ENCODE measurements around the gene SPNS1.
"Not testable (repeated sequence)": the region's sequence is repeated elsewhere in the genome, so short reads cannot be mapped to it uniquely, and the experiment has no call there.

Gene SPNS1

DNA sequence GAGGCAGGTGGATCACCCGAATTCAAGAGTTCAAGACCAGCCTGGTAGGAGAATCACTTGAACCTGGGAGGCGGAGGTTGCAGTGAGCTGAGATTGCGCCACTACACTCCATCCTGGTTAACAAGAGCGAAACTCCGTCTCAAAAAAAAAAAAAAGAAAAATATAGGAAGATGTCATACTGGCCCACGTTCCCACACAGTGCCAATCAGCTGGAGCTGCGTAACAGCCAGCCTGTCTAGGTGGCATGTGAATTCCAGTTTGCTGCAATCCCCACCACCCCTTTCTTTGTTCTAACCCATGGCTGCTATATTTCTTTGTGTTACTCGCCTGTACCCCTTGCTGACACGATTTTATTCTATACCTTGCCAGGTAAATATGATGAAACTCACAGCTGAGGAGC, 16.4 kb upstream of the SPNS1 start:
- no peak for DNase-seq (ENCODE audit: low read depth in 3 of 3)

DNA sequence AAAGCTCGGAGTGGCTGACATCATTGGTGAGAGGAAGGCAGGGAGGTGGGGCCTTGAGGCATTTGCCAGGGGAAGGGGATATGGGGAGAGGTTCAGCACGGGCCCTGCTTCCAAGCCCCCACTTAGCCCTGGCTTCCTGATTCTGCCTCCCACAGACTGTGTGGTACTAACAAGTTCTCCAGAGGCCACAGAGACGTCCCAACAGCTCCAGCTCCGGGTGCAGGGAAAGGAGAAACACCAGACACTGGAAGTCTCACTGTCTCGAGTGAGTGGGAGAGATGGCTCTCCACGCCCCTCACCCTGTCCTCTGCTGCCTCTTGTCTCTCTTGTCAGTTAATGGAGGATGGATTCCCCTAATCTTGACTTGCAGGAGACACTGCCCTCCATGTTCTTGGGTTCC, 15.7 kb upstream of the SPNS1 start:
- DNase-seq (ENCODE audit: low read depth in 3 of 3): no peak

DNA sequence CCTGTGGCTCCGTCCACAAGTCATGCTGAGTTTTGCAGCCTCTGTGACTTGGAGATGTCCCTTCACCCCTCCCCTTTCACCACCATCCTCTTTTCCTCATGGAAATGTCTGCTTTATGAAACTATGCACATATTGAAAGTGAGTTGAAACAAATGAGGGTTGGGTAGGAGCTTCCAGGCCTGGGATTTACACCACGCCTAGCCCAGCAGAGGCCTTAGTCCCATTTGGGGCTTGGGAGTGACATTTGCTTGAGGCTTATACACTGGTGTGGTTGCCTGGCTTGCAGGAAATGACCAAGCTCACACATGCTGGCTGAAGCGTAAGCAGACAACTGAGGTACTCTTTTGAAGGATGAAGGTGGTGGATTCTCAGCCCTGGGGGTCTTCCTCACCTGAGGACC, 10.5 kb upstream of the SPNS1 start:
- no peak for DNase-seq (ENCODE audit: low read depth in 3 of 3)

DNA sequence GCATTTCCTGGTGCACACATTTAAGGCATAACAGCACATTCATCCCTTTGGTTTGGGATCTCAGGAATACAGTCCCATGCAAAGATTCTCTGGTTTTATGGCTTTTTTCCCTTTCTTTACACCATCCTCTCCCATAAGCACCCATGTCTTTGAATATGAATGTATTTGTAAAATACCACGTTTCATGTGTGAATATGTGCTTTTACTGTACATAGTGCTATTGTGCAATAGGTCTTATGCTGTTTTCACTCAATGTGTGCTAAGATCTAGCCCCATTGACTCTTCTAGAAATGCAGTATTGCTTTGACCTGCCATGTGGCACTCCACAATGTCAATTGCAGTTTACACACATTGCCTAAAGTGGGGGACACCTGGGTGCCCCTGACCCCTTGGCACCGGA, 10.1 kb upstream of the SPNS1 start:
- no peak for DNase-seq (ENCODE audit: low read depth in 3 of 3)

DNA sequence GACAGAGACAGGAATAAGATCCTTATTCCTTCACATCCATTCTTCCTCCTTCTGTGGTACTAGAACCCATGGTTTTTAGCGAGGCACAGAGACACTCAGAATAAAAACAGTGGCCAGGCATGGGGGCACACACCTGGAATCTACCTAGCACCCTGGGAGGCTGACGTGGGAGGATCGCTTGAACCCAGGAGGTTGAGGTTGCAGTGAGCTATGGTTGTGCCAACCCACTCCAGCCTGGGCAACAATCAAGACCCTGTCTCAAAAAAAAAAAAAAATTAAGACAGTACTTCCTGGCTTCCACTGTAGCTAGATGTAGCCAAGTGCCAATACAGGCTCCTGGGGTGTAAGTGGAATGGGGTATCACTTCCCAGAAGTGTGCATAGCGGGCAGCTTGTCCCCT, 7.4 kb upstream of the SPNS1 start:
- DNase-seq (ENCODE audit: low read depth in 3 of 3): no peak

DNA sequence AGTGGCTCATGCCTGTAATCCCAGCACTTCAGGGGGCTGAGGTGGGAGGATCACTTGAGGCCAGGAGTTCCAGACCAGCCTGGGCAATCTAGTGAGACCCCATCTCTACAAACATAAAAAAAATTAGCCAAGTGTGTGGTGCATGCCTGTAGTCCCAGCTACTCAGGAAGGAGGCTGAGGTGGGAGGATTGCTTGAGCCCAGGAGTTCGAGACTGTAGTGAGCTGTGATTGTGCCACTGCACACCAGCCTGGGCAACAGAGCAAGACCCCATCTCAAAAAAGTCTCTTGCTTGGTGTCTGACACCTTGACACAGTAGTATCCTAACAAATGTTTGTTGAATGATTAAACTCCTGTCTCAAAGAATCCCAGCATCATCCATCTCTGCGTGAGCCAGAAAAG, 4.9 kb upstream of the SPNS1 start:
- not testable (repeated sequence) for DNase-seq (ENCODE audit: low read depth in 3 of 3)

DNA sequence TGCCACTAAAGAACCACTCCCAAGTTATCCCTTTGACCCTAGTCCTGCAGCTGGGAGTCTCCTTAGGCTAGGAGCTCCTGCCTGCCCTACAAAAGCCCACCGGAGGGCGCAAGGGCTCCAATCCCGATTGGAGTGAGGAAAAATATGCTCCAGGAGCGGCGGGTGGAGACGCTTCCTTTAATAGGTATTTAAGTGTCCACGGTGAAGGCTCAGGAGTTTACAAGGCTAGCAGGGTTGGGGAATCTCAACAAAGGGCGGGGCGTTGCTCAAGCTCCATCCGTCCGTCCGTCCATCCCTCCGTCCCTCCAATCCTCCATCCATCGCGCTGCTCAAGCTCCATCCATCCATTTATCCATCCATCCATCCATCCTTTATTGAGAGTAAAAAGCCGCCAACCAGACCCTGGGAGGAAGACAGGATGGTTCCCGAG, 556 bp upstream of the SPNS1 start:
- peak in 1 of 3 experiments; percentile 36 for DNase-seq (ENCODE audit: low read depth in 3 of 3)

DNA sequence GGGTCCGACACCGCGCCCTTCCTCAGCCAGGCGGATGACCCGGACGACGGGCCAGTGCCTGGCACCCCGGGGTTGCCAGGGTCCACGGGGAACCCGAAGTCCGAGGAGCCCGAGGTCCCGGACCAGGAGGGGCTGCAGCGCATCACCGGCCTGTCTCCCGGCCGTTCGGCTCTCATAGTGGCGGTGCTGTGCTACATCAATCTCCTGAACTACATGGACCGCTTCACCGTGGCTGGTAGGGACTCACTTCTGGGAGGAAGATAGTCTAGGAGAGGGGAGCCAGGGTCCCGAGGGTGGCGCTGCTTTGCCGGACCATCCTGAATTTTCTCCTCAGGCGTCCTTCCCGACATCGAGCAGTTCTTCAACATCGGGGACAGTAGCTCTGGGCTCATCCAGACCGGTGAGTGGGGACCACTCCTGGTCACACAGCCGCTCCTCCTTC, 601 bp downstream of the SPNS1 start:
- DNase-seq (ENCODE audit: low read depth in 3 of 3): no peak

DNA sequence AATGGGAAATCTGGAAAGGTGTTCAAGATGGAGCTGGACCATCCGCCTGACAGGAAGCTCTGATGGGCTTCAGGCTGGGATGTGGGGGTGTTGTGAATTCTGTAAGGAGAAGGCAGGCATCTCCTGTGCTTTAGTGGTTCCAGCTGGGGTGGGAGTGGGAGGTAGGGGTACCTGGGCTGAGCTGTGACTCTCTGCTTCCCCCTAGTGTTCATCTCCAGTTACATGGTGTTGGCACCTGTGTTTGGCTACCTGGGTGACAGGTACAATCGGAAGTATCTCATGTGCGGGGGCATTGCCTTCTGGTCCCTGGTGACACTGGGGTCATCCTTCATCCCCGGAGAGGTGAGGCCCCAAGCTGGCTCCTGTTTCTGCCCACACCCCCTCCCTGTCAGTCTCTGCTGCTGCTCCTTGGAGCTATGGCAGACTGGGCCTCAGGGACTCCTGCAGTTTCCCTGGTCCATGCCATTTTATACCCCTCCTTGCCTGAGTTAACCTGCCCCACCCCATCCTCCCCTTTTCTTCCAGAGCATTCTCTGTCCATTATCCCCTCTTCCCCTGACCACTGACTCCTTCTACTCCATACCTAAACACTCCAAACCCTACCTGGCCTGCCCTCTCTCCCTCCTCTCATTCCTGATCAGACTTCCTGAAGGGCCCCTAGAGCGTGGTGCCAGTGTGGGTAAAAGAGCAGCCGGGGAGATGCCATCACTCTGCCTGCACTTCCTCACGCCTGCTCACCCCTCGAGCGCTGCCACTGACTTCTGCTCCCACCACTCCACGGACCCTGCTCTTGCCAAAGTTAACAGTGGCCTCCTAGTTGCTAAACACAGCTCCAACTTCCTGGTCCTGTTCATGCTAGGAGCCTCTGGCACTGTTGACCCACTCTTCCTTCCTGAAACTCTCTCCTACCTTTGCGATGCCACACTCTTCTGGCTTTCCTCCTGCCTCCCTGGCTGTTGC, 3.4 kb downstream of the SPNS1 start:
- DNase-seq (ENCODE audit: low read depth in 3 of 3): no peak

DNA sequence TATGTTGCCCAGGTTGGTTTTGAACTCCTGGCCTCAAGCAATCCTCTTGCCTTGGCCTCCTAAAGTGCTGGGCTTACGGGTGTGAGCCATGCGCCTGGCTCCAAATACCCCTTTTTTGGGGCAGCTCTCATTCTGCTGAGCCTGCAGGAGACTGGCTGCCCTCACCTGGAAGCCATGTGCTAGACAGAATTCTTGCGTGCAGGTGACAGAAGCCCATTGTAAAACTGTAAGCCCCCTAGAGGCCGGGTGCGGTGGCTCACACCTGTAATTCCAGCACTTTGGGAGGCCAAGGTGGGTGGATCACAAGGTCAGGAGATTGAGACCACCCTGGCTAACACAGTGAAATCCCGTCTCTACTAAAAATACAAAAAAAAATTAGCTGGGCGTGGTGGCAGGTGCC, 5.8 kb downstream of the SPNS1 start:
- not testable (repeated sequence) for DNase-seq (ENCODE audit: low read depth in 3 of 3)

DNA sequence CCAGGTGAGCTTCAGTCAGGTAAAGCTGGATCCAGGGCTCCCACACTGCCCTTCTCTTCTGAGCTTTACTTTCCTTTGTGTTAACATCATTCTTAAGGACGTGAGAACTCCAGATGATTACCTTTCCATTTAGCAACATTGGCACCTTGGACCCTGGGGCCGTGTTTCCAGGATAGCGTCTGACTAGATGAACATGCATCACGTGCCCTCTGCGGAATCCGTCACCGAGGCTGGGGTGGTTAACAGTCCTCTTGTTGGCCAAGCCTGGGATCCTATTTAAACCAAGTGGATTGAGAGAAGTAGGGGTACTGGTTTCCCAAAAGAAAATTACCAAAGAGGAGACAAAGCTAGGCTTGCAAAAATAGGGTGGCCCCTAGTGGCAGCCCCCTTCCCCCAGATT, 6.4 kb downstream of the SPNS1 start:
- no peak for DNase-seq (ENCODE audit: low read depth in 3 of 3)

DNA sequence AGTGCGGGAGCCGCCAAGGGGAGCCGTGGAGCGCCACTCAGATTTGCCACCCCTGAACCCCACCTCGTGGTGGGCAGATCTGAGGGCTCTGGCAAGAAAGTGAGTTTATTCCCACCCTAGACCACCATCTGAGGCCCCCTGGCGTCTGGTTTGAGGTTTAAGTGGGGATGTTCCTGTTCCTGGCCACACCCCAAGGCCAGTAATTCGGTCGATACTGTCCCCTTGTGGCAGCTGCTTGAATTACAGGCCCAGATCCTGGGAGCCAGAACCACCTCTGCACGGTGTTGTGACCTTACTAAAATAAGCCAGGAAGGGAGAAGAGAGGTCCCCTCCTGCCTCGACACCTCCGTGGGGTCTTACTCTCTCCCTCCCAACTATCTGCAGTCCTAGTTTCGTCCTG, 6.9 kb downstream of the SPNS1 start:
- peak in 1 of 3 experiments; percentile 58 for DNase-seq (ENCODE audit: low read depth in 3 of 3)

DNA sequence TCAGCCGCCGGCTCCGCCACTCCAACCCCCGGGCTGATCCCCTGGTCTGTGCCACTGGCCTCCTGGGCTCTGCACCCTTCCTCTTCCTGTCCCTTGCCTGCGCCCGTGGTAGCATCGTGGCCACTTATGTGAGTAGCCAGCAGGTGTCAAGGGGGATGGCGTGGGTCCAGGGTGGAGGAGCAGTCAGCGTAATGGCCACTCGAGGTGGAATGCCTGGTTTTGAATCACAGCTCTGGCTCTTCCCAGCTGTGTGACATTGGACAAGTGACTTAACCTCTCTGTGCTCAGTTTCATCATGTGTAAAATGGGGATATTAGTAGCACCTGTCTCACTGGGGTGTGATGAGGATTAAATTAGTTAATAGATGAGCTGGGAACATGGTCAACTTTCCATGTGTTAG, 7.8 kb downstream of the SPNS1 start:
- DNase-seq (ENCODE audit: low read depth in 3 of 3): no peak

DNA sequence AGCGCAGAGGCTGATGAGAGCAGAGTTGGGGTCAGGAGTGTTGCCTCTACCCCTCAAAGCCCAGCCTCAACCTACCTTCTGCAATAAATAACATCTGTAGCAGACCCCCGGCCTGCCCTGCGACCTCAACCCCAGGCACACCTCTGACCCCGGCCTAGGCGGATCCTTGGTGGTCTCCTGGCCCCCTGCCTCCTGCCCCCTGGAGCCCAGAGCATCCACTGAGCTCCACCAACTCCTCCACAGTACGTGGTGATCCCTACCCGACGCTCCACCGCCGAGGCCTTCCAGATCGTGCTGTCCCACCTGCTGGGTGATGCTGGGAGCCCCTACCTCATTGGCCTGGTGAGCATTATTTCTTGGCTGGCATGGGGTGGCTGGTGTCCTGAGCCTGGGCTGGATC, 8.4 kb downstream of the SPNS1 start:
- no peak for DNase-seq (ENCODE audit: low read depth in 3 of 3)

DNA sequence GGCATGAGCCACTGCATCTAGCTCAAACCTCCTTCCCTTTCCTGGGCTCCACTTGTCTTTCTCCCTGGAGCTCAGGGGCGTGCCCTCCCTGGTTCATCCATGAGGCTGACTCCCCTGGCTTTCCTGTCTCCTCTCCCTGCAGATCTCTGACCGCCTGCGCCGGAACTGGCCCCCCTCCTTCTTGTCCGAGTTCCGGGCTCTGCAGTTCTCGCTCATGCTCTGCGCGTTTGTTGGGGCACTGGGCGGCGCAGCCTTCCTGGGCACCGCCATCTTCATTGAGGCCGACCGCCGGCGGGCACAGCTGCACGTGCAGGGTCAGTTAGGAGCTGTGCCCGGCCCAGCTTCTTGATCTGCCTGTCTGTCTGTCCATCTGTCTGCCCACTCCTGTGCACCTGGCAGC, 9.1 kb downstream of the SPNS1 start:
- no peak for DNase-seq (ENCODE audit: low read depth in 3 of 3)

DNA sequence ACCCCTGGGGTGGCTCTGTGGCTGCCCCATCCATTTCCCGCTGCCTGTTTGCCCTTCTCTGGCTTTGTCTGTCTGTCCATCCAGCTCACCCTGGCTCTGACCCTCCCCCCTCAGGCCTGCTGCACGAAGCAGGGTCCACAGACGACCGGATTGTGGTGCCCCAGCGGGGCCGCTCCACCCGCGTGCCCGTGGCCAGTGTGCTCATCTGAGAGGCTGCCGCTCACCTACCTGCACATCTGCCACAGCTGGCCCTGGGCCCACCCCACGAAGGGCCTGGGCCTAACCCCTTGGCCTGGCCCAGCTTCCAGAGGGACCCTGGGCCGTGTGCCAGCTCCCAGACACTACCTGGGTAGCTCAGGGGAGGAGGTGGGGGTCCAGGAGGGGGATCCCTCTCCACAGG, 9.5 kb downstream of the SPNS1 start:
- no peak for DNase-seq (ENCODE audit: low read depth in 3 of 3)

DNA sequence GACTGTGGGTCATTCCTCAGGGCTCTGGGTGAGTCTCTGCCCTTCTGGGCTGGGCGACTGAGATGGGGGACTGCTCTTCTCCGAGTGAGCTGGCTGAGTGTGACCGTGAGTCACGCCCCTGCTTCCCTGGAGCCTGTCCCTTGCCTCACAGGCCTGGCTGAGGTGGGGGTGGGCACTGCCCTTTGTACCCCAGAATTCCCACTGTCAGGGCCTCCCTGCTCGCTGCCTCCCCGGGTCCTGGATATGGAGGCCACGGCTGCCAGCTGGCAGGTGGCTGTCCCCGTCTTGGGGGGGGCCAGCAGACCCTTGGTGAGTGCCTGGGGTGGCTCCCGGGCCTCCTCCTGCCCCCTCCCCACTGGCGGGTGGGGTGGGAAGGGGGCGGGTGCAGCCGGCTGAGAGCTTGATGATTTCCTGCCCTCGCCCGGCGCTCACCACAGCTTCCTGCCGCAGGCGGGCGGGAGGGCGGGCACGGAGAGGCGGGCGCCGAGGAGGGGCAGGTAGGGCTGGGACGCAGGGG, 10.1 kb downstream of the SPNS1 start, which contains the start of gene LAT:
LAT (plus strand) TSS at position 434 of the 517 bp plus-strand sequence. CDS start 366 bp downstream, outside the sequence.
- peak in 2 of 3 experiments; percentile 60 to 76 for DNase-seq (ENCODE audit: low read depth in 3 of 3)

DNA sequence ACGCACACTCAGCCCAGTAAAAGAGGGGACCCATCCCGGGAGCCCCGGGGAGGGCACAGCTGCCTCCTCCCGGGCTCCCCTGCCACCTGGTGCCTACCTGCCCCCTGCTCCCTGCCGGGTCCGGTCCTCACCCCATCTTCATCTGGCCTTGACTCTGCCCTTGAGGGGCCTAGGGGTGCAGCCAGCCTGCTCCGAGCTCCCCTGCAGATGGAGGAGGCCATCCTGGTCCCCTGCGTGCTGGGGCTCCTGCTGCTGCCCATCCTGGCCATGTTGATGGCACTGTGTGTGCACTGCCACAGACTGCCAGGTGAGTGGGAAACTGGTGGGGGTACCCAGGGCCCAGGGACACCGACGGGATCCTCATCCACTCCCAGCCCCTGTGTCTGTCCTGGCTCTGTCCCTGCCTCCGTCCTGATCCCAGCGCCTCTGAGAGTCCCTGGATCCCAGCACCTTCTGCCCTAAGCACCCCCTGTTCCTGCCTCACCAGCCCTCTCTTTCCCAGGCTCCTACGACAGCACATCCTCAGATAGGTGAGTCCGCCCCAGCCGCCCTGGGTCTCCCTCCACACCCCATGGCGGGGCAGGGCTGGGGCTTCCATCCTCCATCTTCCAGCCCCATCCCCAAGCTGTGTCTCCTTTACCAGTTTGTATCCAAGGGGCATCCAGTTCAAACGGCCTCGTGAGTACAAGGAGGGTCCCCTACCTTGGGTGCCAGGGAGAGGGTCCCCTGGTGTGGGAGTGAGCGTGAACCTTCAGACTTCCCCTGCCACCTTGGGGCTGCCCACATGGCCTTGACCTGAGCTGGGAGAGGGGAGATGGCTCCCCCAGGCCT, 10.8 kb downstream of the SPNS1 start:
- no peak for DNase-seq (ENCODE audit: low read depth in 3 of 3)

DNA sequence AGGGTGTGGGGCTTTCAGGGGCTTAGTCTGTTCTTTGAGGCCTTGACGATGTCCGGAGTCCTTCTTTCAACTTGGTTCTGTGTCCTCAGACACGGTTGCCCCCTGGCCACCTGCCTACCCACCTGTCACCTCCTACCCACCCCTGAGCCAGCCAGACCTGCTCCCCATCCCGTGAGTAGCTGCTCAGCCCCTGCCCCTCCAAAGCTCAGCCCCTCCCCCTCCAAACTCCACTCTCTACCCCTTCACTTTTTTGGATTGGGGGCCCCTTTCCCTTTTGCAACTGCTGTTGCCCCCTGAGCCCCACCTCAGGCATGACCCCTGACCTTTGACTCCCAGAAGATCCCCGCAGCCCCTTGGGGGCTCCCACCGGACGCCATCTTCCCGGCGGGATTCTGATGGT, 11.5 kb downstream of the SPNS1 start:
- DNase-seq (ENCODE audit: low read depth in 3 of 3): no peak

DNA sequence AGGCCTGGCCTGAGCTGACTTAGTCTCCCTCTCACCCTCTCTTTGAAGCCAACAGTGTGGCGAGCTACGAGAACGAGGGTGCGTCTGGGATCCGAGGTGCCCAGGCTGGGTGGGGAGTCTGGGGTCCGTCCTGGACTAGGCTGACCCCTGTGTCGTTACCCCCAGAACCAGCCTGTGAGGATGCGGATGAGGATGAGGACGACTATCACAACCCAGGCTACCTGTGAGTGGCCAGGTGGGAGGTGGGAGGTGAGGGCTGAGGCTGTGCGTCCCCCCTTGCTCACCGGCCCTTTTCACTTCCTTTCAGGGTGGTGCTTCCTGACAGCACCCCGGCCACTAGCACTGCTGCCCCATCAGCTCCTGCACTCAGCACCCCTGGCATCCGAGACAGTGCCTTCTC, 11.9 kb downstream of the SPNS1 start:
- DNase-seq (ENCODE audit: low read depth in 3 of 3): no peak

DNA sequence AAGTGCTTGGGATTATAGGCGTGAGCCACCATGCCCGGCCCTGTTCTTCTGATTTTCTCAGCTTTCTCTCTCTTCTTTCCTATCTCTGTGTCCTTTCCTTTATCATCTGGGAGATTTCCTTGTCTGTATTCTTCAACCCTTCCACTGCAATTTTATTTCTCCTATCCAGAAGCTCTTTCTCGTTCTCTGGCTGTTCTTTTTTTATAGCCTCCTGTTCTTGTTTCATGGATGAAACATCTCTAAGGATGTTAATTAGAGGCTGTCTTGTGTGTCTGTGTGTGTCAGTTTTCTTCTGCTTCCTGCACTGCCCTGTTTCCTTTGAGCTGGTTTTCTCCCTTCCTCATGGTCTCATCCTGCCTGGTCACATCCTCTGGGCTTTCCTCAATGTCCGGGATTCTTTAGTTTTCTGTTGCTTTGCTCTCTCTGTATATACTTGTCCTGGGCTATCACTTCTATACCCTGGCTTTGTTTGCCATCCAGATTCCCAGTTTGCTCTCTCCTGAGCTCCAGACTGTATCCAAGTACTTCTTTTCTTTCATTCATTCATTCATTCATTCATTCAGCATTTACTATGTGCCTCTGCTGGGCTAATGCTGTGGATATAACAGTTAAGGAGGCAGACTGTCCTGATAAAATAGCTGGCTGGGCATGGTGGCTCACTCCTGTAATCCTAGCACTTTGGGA, 12.7 kb downstream of the SPNS1 start:
- no peak for DNase-seq (ENCODE audit: low read depth in 3 of 3)

DNA sequence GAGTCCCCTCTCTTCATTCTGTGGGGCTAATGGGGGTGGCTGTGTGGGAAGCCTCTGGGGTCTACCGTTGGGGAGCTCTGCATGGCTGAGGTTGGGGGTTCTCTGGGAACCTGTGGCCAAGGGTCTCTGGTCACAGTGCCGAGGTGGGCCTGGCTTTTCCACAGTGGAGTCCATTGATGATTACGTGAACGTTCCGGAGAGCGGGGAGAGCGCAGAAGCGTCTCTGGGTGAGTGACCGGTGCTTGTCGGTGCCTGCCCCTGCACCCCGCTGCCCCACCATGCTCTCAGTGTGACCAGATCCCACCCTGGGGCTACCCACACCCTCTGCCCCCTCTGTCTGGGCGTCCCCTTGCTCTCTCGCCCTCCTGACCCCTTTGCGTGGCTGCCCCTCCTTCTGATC, 14.8 kb downstream of the SPNS1 start:
- no peak for DNase-seq (ENCODE audit: low read depth in 3 of 3)
